ENCODE results near the gene PTPRR.

PTPRR gene

GRCh38 chr12:70920251-70920851 is at the start of gene PTPRR:
PTPRR (minus strand) TSS chr12:70920738; CDS start chr12:70920390, 348 bp downstream.
- Histone ChIP-seq H3K36me3 (ENCODE audit: control insufficient read depth in 2 of 2, insufficient read depth in 2 of 2, low read length in 2 of 2) (no peaks in the 10 kb centered on the region), H3K27ac (ENCODE audit: low read depth in 2 of 2, low read length in 2 of 2) (no peak within 1 kb of the TSS), H3K27me3 (ENCODE audit: control insufficient read depth in 2 of 2, insufficient read depth in 2 of 2, low read length in 2 of 2) (peaks cover 9 to 10% of the 10 kb centered on the region in 2 donors), H3K4me3 (ENCODE audit: low read length in 2 of 2) (no peak within 1 kb of the TSS), H3K9me3 (ENCODE audit: control insufficient read depth in 2 of 2, low read length in 2 of 2) (no peaks in the 10 kb centered on the region), H3K9ac (ENCODE audit: low read depth in 1 of 2, low read length in 2 of 2) (no peak within 1 kb of the TSS), H3K4me1 (ENCODE audit: control insufficient read depth in 2 of 2, insufficient read depth in 2 of 2, low read length in 2 of 2) (no peaks in the 10 kb centered on the region)

GRCh38 chr12:70966996-70967790 is 46.7 kb upstream of the PTPRR start:
- no peaks in the 10 kb centered on the region for H3K27me3 ChIP-seq (ENCODE audit: control insufficient read depth in 2 of 2, insufficient read depth in 2 of 2, low read length in 2 of 2)
- no peak overlapping the region for H3K27ac ChIP-seq (ENCODE audit: low read depth in 2 of 2, low read length in 2 of 2)
- no peak overlapping the region for H3K9ac ChIP-seq (ENCODE audit: low read depth in 1 of 2, low read length in 2 of 2)
- H3K36me3 ChIP-seq (ENCODE audit: control insufficient read depth in 2 of 2, insufficient read depth in 2 of 2, low read length in 2 of 2): no peaks in the 10 kb centered on the region
- no peaks in the 10 kb centered on the region for H3K4me1 ChIP-seq (ENCODE audit: control insufficient read depth in 2 of 2, insufficient read depth in 2 of 2, low read length in 2 of 2)
- no peak overlapping the region for H3K4me3 ChIP-seq (ENCODE audit: low read length in 2 of 2)
- H3K9me3 ChIP-seq (ENCODE audit: control insufficient read depth in 2 of 2, low read length in 2 of 2): no peaks in the 10 kb centered on the region

GRCh38 chr12:70966046-70966445 is 45.5 kb upstream of the PTPRR start:
- H3K9ac ChIP-seq (ENCODE audit: low read depth in 1 of 2, low read length in 2 of 2): no peak overlapping the region
- H3K4me3 ChIP-seq (ENCODE audit: low read length in 2 of 2): no peak overlapping the region
- H3K27me3 ChIP-seq (ENCODE audit: control insufficient read depth in 2 of 2, insufficient read depth in 2 of 2, low read length in 2 of 2): no peaks in the 10 kb centered on the region
- H3K27ac ChIP-seq (ENCODE audit: low read depth in 2 of 2, low read length in 2 of 2): no peak overlapping the region
- H3K4me1 ChIP-seq (ENCODE audit: control insufficient read depth in 2 of 2, insufficient read depth in 2 of 2, low read length in 2 of 2): no peaks in the 10 kb centered on the region
- H3K9me3 ChIP-seq (ENCODE audit: control insufficient read depth in 2 of 2, low read length in 2 of 2): no peaks in the 10 kb centered on the region
- H3K36me3 ChIP-seq (ENCODE audit: control insufficient read depth in 2 of 2, insufficient read depth in 2 of 2, low read length in 2 of 2): no peaks in the 10 kb centered on the region

GRCh38 chr12:70964867-70965510 is 44.5 kb upstream of the PTPRR start:
- Histone ChIP-seq H3K4me1 (ENCODE audit: control insufficient read depth in 2 of 2, insufficient read depth in 2 of 2, low read length in 2 of 2) (no peaks in the 10 kb centered on the region), H3K9me3 (ENCODE audit: control insufficient read depth in 2 of 2, low read length in 2 of 2) (no peaks in the 10 kb centered on the region), H3K36me3 (ENCODE audit: control insufficient read depth in 2 of 2, insufficient read depth in 2 of 2, low read length in 2 of 2) (no peaks in the 10 kb centered on the region), H3K27me3 (ENCODE audit: control insufficient read depth in 2 of 2, insufficient read depth in 2 of 2, low read length in 2 of 2) (no peaks in the 10 kb centered on the region), H3K9ac (ENCODE audit: low read depth in 1 of 2, low read length in 2 of 2) (no peak overlapping the region), H3K4me3 (ENCODE audit: low read length in 2 of 2) (no peak overlapping the region), H3K27ac (ENCODE audit: low read depth in 2 of 2, low read length in 2 of 2) (no peak overlapping the region)

GRCh38 chr12:70963081-70963660 is 42.6 kb upstream of the PTPRR start:
- Histone ChIP-seq H3K9me3 (ENCODE audit: control insufficient read depth in 2 of 2, low read length in 2 of 2) (no peaks in the 10 kb centered on the region), H3K36me3 (ENCODE audit: control insufficient read depth in 2 of 2, insufficient read depth in 2 of 2, low read length in 2 of 2) (no peaks in the 10 kb centered on the region), H3K4me3 (ENCODE audit: low read length in 2 of 2) (no peak overlapping the region), H3K9ac (ENCODE audit: low read depth in 1 of 2, low read length in 2 of 2) (no peak overlapping the region), H3K27ac (ENCODE audit: low read depth in 2 of 2, low read length in 2 of 2) (no peak overlapping the region), H3K27me3 (ENCODE audit: control insufficient read depth in 2 of 2, insufficient read depth in 2 of 2, low read length in 2 of 2) (no peaks in the 10 kb centered on the region), H3K4me1 (ENCODE audit: control insufficient read depth in 2 of 2, insufficient read depth in 2 of 2, low read length in 2 of 2) (no peaks in the 10 kb centered on the region)

- no peak overlapping the region for H3K4me3 ChIP-seq (ENCODE audit: low read length in 2 of 2)
- no peak overlapping the region for H3K9ac ChIP-seq (ENCODE audit: low read depth in 1 of 2, low read length in 2 of 2)
- H3K27ac ChIP-seq (ENCODE audit: low read depth in 2 of 2, low read length in 2 of 2): no peak overlapping the region
- no peaks in the 10 kb centered on the region for H3K4me1 ChIP-seq (ENCODE audit: control insufficient read depth in 2 of 2, insufficient read depth in 2 of 2, low read length in 2 of 2)
- no peaks in the 10 kb centered on the region for H3K36me3 ChIP-seq (ENCODE audit: control insufficient read depth in 2 of 2, insufficient read depth in 2 of 2, low read length in 2 of 2)
- H3K27me3 ChIP-seq (ENCODE audit: control insufficient read depth in 2 of 2, insufficient read depth in 2 of 2, low read length in 2 of 2): no peaks in the 10 kb centered on the region
- no peaks in the 10 kb centered on the region for H3K9me3 ChIP-seq (ENCODE audit: control insufficient read depth in 2 of 2, low read length in 2 of 2)
Observed at GRCh38 chr12:70962226-70962794, 41.8 kb upstream of the PTPRR start.

GRCh38 chr12:70960484-70960883 is 39.9 kb upstream of the PTPRR start:
- Histone ChIP-seq H3K36me3 (ENCODE audit: control insufficient read depth in 2 of 2, insufficient read depth in 2 of 2, low read length in 2 of 2) (no peaks in the 10 kb centered on the region), H3K9ac (ENCODE audit: low read depth in 1 of 2, low read length in 2 of 2) (no peak overlapping the region)

GRCh38 chr12:70955415-70955814 is 34.9 kb upstream of the PTPRR start:
- Histone ChIP-seq H3K4me3 (ENCODE audit: low read length in 2 of 2) (no peak overlapping the region), H3K27me3 (ENCODE audit: control insufficient read depth in 2 of 2, insufficient read depth in 2 of 2, low read length in 2 of 2) (no peaks in the 10 kb centered on the region), H3K36me3 (ENCODE audit: control insufficient read depth in 2 of 2, insufficient read depth in 2 of 2, low read length in 2 of 2) (no peaks in the 10 kb centered on the region), H3K27ac (ENCODE audit: low read depth in 2 of 2, low read length in 2 of 2) (no peak overlapping the region), H3K9ac (ENCODE audit: low read depth in 1 of 2, low read length in 2 of 2) (no peak overlapping the region), H3K4me1 (ENCODE audit: control insufficient read depth in 2 of 2, insufficient read depth in 2 of 2, low read length in 2 of 2) (no peaks in the 10 kb centered on the region), H3K9me3 (ENCODE audit: control insufficient read depth in 2 of 2, low read length in 2 of 2) (no peaks in the 10 kb centered on the region)

More at GRCh38 chr12:70960484-70960883, 39.9 kb upstream of the PTPRR start:
- no peaks in the 10 kb centered on the region for H3K9me3 ChIP-seq (ENCODE audit: control insufficient read depth in 2 of 2, low read length in 2 of 2)
- H3K4me1 ChIP-seq (ENCODE audit: control insufficient read depth in 2 of 2, insufficient read depth in 2 of 2, low read length in 2 of 2): no peaks in the 10 kb centered on the region
- no peak overlapping the region for H3K27ac ChIP-seq (ENCODE audit: low read depth in 2 of 2, low read length in 2 of 2)
- no peak overlapping the region for H3K4me3 ChIP-seq (ENCODE audit: low read length in 2 of 2)
- no peaks in the 10 kb centered on the region for H3K27me3 ChIP-seq (ENCODE audit: control insufficient read depth in 2 of 2, insufficient read depth in 2 of 2, low read length in 2 of 2)

GRCh38 chr12:70950451-70950850 is 29.9 kb upstream of the PTPRR start:
- Histone ChIP-seq H3K27me3 (ENCODE audit: control insufficient read depth in 2 of 2, insufficient read depth in 2 of 2, low read length in 2 of 2) (no peaks in the 10 kb centered on the region), H3K27ac (ENCODE audit: low read depth in 2 of 2, low read length in 2 of 2) (no peak overlapping the region), H3K4me3 (ENCODE audit: low read length in 2 of 2) (no peak overlapping the region), H3K36me3 (ENCODE audit: control insufficient read depth in 2 of 2, insufficient read depth in 2 of 2, low read length in 2 of 2) (no peaks in the 10 kb centered on the region), H3K4me1 (ENCODE audit: control insufficient read depth in 2 of 2, insufficient read depth in 2 of 2, low read length in 2 of 2) (no peaks in the 10 kb centered on the region), H3K9ac (ENCODE audit: low read depth in 1 of 2, low read length in 2 of 2) (no peak overlapping the region), H3K9me3 (ENCODE audit: control insufficient read depth in 2 of 2, low read length in 2 of 2) (no peaks in the 10 kb centered on the region)

GRCh38 chr12:70948976-70949336 is 28.4 kb upstream of the PTPRR start:
- Histone ChIP-seq H3K9me3 (ENCODE audit: control insufficient read depth in 2 of 2, low read length in 2 of 2) (no peaks in the 10 kb centered on the region), H3K27ac (ENCODE audit: low read depth in 2 of 2, low read length in 2 of 2) (no peak overlapping the region), H3K36me3 (ENCODE audit: control insufficient read depth in 2 of 2, insufficient read depth in 2 of 2, low read length in 2 of 2) (no peaks in the 10 kb centered on the region), H3K4me3 (ENCODE audit: low read length in 2 of 2) (no peak overlapping the region), H3K9ac (ENCODE audit: low read depth in 1 of 2, low read length in 2 of 2) (no peak overlapping the region), H3K4me1 (ENCODE audit: control insufficient read depth in 2 of 2, insufficient read depth in 2 of 2, low read length in 2 of 2) (no peaks in the 10 kb centered on the region), H3K27me3 (ENCODE audit: control insufficient read depth in 2 of 2, insufficient read depth in 2 of 2, low read length in 2 of 2) (no peaks in the 10 kb centered on the region)
